SK-N-SH treated with all-trans-retinoic acid at 6 μM for 48 hours (cell line): ENCODE data around the gene ITK.

Source experiments
- ATAC-seq: fragments of 200-7000 bp; cut with Tn5 transposase; 3 replicates; pipeline ENCODE4 v1.9.1; 2020; ENCODE audit warnings: mild to moderate bottlenecking, moderate library complexity
- ARNTL ChIP-seq: fragments of 450-650 bp; formaldehyde crosslinking; IDR thresholded peaks from 2 replicates; pipeline ENCODE4 v1.5.0; 2020; ENCODE audit warnings: low read depth, mild to moderate bottlenecking, moderate library complexity, borderline replicate concordance
- BACH2 ChIP-seq: fragments of 250-450 bp; sonication (Bioruptor Pico); IDR thresholded peaks from 2 replicates; pipeline ENCODE4 v1.9.0; 2021; ENCODE audit warnings: mild to moderate bottlenecking, borderline replicate concordance
- CREB5 ChIP-seq: fragments of 250-450 bp; sonication (Bioruptor Pico); IDR thresholded peaks from 2 replicates; pipeline ENCODE4 v1.5.1; 2020; ENCODE audit warnings: low read depth, mild to moderate bottlenecking, moderate library complexity
- CSDC2 ChIP-seq: fragments of 250-450 bp; sonication (Bioruptor Pico); IDR thresholded peaks from 2 replicates; pipeline ENCODE4 v1.5.0; 2020; ENCODE audit warnings: mild to moderate bottlenecking, moderate library complexity
- CSRNP3 ChIP-seq: fragments of 250-450 bp; sonication (Bioruptor Pico); IDR thresholded peaks from 2 replicates; pipeline ENCODE4 v1.5.1; 2021; ENCODE audit warnings: mild to moderate bottlenecking, moderate library complexity
- ESRRG ChIP-seq: fragments of 250-450 bp; sonication (Bioruptor Pico); IDR thresholded peaks from 2 replicates; pipeline ENCODE4 v1.6.1; 2021; ENCODE audit warnings: mild to moderate bottlenecking
- GLIS3 ChIP-seq: fragments of 250-450 bp; sonication (Bioruptor Pico); IDR thresholded peaks from 2 replicates; pipeline ENCODE4 v1.5.0; 2020; ENCODE audit warnings: mild to moderate bottlenecking, moderate library complexity
- ISL1 ChIP-seq: fragments of 250-450 bp; sonication (Bioruptor Pico); IDR thresholded peaks from 2 replicates; pipeline ENCODE4 v2.1.2; 2022; ENCODE audit warnings: mild to moderate bottlenecking, moderate library complexity
- OSR1 ChIP-seq: fragments of 250-450 bp; sonication (Bioruptor Pico); IDR thresholded peaks from 2 replicates; pipeline ENCODE4 v1.8.0; 2022; ENCODE audit warnings: moderate library complexity, mild to moderate bottlenecking, inconsistent platforms
- PATZ1 ChIP-seq: fragments of 250-450 bp; sonication (Bioruptor Pico); IDR thresholded peaks from 2 replicates; pipeline ENCODE4 v1.8.0; 2020; ENCODE audit warnings: mild to moderate bottlenecking, moderate library complexity, borderline replicate concordance
- POU6F1 ChIP-seq: fragments of 250-450 bp; sonication (Bioruptor Pico); IDR thresholded peaks from 2 replicates; pipeline ENCODE4 v1.8.0; 2021; ENCODE audit warnings: low read depth, mild to moderate bottlenecking, moderate library complexity, borderline replicate concordance
- PPARA ChIP-seq: fragments of 250-450 bp; sonication (Bioruptor Pico); IDR thresholded peaks from 2 replicates; pipeline ENCODE4 v1.5.0; 2020; ENCODE audit warnings: mild to moderate bottlenecking, borderline replicate concordance
- RARB ChIP-seq: fragments of 250-450 bp; sonication (Bioruptor Pico); IDR thresholded peaks from 2 replicates; pipeline ENCODE4 v1.8.0; 2021; ENCODE audit warnings: mild to moderate bottlenecking, moderate library complexity
- SNAI2 ChIP-seq: fragments of 250-450 bp; sonication (Bioruptor Pico); IDR thresholded peaks from 2 replicates; pipeline ENCODE4 v1.5.0; 2020; ENCODE audit warnings: mild to moderate bottlenecking, moderate library complexity
- TCF4 ChIP-seq: fragments of 250-450 bp; sonication (Bioruptor Pico); IDR thresholded peaks from 2 replicates; pipeline ENCODE4 v1.8.0; 2021; ENCODE audit warnings: mild to moderate bottlenecking, moderate library complexity, borderline replicate concordance
- TOX ChIP-seq: fragments of 250-450 bp; sonication (Bioruptor Pico); IDR thresholded peaks from 2 replicates; pipeline ENCODE4 v1.8.0; 2021; ENCODE audit warnings: mild to moderate bottlenecking, moderate library complexity, borderline replicate concordance
- ZC3H10 ChIP-seq: fragments of 250-450 bp; sonication (Bioruptor Pico); IDR thresholded peaks from 2 replicates; pipeline ENCODE4 v1.5.1; 2021; ENCODE audit warnings: mild to moderate bottlenecking, moderate library complexity
- ZFP3 ChIP-seq: fragments of 250-450 bp; sonication (Bioruptor Pico); IDR thresholded peaks from 2 replicates; pipeline ENCODE4 v1.5.0; 2020; ENCODE audit warnings: mild to moderate bottlenecking, moderate library complexity
- ZFP30 ChIP-seq: fragments of 450-650 bp; formaldehyde crosslinking; IDR thresholded peaks from 2 replicates; pipeline ENCODE4 v1.5.0; 2022; ENCODE audit warnings: mild to moderate bottlenecking, moderate library complexity
- ZNF565 ChIP-seq: fragments of 450-650 bp; formaldehyde crosslinking; conservative IDR thresholded peaks from 2 replicates; pipeline ENCODE4 v1.5.0; 2020; ENCODE audit warnings: low read depth, mild to moderate bottlenecking, moderate library complexity
- ZNF70 ChIP-seq: fragments of 450-650 bp; formaldehyde crosslinking; IDR thresholded peaks from 2 replicates; pipeline ENCODE4 v1.5.0; 2020; ENCODE audit warnings: mild to moderate bottlenecking, moderate library complexity
- ZNF8 ChIP-seq: fragments of 450-650 bp; formaldehyde crosslinking; IDR thresholded peaks from 2 replicates; pipeline ENCODE4 v1.5.0; 2020; ENCODE audit warnings: mild to moderate bottlenecking, moderate library complexity

Gene ITK

GRCh38 chr5:157177953-157178352 is 2.7 kb upstream of the ITK start:
- TF ChIP-seq ZNF8 (CRISPR knock-in tag) = no peak
- TF ChIP-seq OSR1 = no peak
- no peak for TF ChIP-seq ZNF565 (CRISPR knock-in tag)
- TF ChIP-seq TCF4 (CRISPR knock-in tag) = no peak
- TF ChIP-seq ARNTL (CRISPR knock-in tag) = no peak
- TF ChIP-seq ZFP3 = no peak
- TF ChIP-seq CSDC2 (CRISPR knock-in tag) = no peak
- no peak for TF ChIP-seq POU6F1 (CRISPR knock-in tag)
- TF ChIP-seq GLIS3 (CRISPR knock-in tag) = no peak
- TF ChIP-seq RARB = no peak
- no peak for TF ChIP-seq CREB5 (CRISPR knock-in tag)
- no peak for TF ChIP-seq ZNF70 (CRISPR knock-in tag)
- no peak for TF ChIP-seq TOX
- no peak for TF ChIP-seq CSRNP3 (CRISPR knock-in tag)
- TF ChIP-seq ESRRG (CRISPR knock-in tag) = no peak
- TF ChIP-seq PPARA = no peak
- TF ChIP-seq ISL1 (CRISPR knock-in tag) = no peak
- ATAC-seq = no peak

- no peak for ATAC-seq
- no peak for TF ChIP-seq OSR1
- no peak for TF ChIP-seq CREB5 (CRISPR knock-in tag)
- TF ChIP-seq ARNTL (CRISPR knock-in tag) = no peak
- no peak for TF ChIP-seq ISL1 (CRISPR knock-in tag)
- TF ChIP-seq ZNF8 (CRISPR knock-in tag) = no peak
- TF ChIP-seq ZFP3 = no peak
- no peak for TF ChIP-seq ZNF70 (CRISPR knock-in tag)
- no peak for TF ChIP-seq BACH2 (CRISPR knock-in tag)
- no peak for TF ChIP-seq ESRRG (CRISPR knock-in tag)
- no peak for TF ChIP-seq ZC3H10 (CRISPR knock-in tag)
- TF ChIP-seq CSRNP3 (CRISPR knock-in tag) = no peak
- no peak for TF ChIP-seq SNAI2 (CRISPR knock-in tag)
- TF ChIP-seq PATZ1 (CRISPR knock-in tag) = no peak
- no peak for TF ChIP-seq TCF4 (CRISPR knock-in tag)
These were observed 1.7 kb upstream of the ITK start for GRCh38 chr5:157178966-157179365.

GRCh38 chr5:157182143-157182757 is 1.6 kb downstream of the ITK start:
- no peak for ATAC-seq
- TF ChIP-seq ESRRG (CRISPR knock-in tag) = no peak
- TF ChIP-seq ZFP30 = no peak
- no peak for TF ChIP-seq OSR1
- no peak for TF ChIP-seq CREB5 (CRISPR knock-in tag)
- TF ChIP-seq, all 23 proteins: peak for 0
